SU-DHL-6 (cell line): ENCODE measurements around the gene CUX1.

ENCODE experiments used
- H2AFZ ChIP-seq: fragments of 200-600 bp; sonication (generic); 2 replicates; pipeline ENCODE4 v1.6.1; 2014; ENCODE audit warnings: low read depth, mild to moderate bottlenecking, moderate library complexity, mixed read lengths, antibody characterized with exemption, low read length; ENCODE audit not compliant: severe bottlenecking
- H3F3A ChIP-seq: fragments of 200-600 bp; shearing (Covaris generic); 2 replicates; pipeline ENCODE4 v1.6.0; 2016; ENCODE audit warnings: antibody characterized with exemption, mild to moderate bottlenecking; ENCODE audit not compliant: insufficient read depth
- H3K27ac ChIP-seq: fragments of 200-600 bp; sonication (generic); 2 replicates; pipeline ENCODE4 v1.5.1; 2016; ENCODE audit warnings: low read depth, mild to moderate bottlenecking, low read length, moderate library complexity, mixed read lengths
- H3K27me3 ChIP-seq: fragments of 200-600 bp; sonication (generic), shearing (Covaris generic); 2 replicates; pipeline ENCODE4 v1.6.0; 2014; ENCODE audit warnings: mild to moderate bottlenecking, low read length
- H3K36me3 ChIP-seq: fragments of 200-600 bp; sonication (generic); 2 replicates; pipeline ENCODE4 v1.6.1; 2014; ENCODE audit warnings: mild to moderate bottlenecking, low read length, mixed read lengths
- H3K4me2 ChIP-seq: fragments of 300-600, 200-600 bp; shearing (Covaris generic), sonication (generic); 2 replicates; pipeline ENCODE4 v1.6.0; 2014; ENCODE audit warnings: low read length, low read depth, mild to moderate bottlenecking; ENCODE audit not compliant: poor library complexity, severe bottlenecking
- H3K4me3 ChIP-seq: fragments of 200-600 bp; sonication (generic); 2 replicates; pipeline ENCODE4 v1.5.1; 2014; ENCODE audit warnings: antibody characterized with exemption, low read length, mild to moderate bottlenecking, mixed read lengths; ENCODE audit not compliant: insufficient read depth, poor library complexity, severe bottlenecking
- H3K79me2 ChIP-seq: fragments of 200-600 bp; sonication (generic); 2 replicates; pipeline ENCODE4 v1.6.1; 2014; ENCODE audit warnings: mild to moderate bottlenecking, low read length, moderate library complexity; ENCODE audit not compliant: insufficient read depth
- H3K9ac ChIP-seq: fragments of 200-600 bp; sonication (generic); 2 replicates; pipeline ENCODE4 v1.7.0; 2014; ENCODE audit warnings: mild to moderate bottlenecking, low read length
- H3K9me2 ChIP-seq: fragments of 200-600 bp; sonication (generic); replicated peaks from 2 replicates; pipeline ENCODE4 v1.6.1; 2014; ENCODE audit warnings: low read length; ENCODE audit not compliant: insufficient read depth
- H3K9me3 ChIP-seq: fragments of 200-600 bp; sonication (generic); 2 replicates; pipeline ENCODE4 v1.6.1; 2014; ENCODE audit warnings: low read length, mixed read lengths; ENCODE audit not compliant: insufficient read depth
- H4K20me1 ChIP-seq: fragments of 200-600 bp; sonication (generic); 2 replicates; pipeline ENCODE4 v1.6.1; 2014; ENCODE audit warnings: low read depth, mild to moderate bottlenecking, antibody characterized with exemption, low read length, moderate library complexity, mixed read lengths
- EZH2phosphoT487 ChIP-seq: fragments of 200-600 bp; sonication (generic), shearing (Covaris generic); conservative IDR thresholded peaks from 2 replicates; pipeline ENCODE4 v1.6.1; 2018; ENCODE audit warnings: mild to moderate bottlenecking, antibody characterized with exemption, low read length, moderate library complexity, mixed read lengths
- TF ChIP-seq, protein P1 (sequence below): fragments of 200-600 bp; sonication (generic); IDR thresholded peaks from one replicate; pipeline ENCODE4 v1.5.1; 2017; ENCODE audit warnings: antibody characterized with exemption, mild to moderate bottlenecking, low read length, moderate library complexity; ENCODE audit not compliant: insufficient read depth, poor library complexity, severe bottlenecking

CUX1 gene

DNA sequence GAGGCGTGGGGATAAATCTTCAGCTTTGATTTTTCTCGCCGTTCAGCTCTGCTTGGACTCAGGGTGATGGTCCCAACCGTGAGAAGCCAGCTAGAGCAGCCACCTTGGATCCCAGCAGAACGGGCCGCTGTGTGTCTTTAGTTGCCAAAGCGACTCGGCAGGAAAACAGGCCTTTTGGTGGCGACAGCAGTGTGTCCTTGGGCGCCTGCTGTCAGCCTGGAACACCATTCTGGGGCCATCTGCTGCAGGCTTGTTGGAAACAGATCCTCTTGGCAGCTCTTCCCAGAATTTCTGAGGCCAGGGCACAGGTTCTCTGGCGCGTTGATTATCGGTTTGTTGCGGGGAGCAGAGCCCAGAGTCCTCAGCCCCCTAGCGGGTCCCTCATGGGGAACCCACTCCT, 97.6 kb downstream of the CUX1 start:
- H3K27ac ChIP-seq = no peak overlapping the region
- no peak overlapping the region for H3K9ac ChIP-seq
- H3K9me2 ChIP-seq = no peaks in the 10 kb centered on the region
- H3F3A ChIP-seq = no peaks in the 10 kb centered on the region
- H3K4me3 ChIP-seq = no peak overlapping the region
- H4K20me1 ChIP-seq = peaks cover 37% of the 10 kb centered on the region; the same call in 1 of the 2 replicates
- peaks cover 13% of the 10 kb centered on the region; the same call in 1 of the 2 replicates for H3K36me3 ChIP-seq
- H3K9me3 ChIP-seq = no peaks in the 10 kb centered on the region
- no peak for TF ChIP-seq EZH2phosphoT487
- TF ChIP-seq, protein P1, sequence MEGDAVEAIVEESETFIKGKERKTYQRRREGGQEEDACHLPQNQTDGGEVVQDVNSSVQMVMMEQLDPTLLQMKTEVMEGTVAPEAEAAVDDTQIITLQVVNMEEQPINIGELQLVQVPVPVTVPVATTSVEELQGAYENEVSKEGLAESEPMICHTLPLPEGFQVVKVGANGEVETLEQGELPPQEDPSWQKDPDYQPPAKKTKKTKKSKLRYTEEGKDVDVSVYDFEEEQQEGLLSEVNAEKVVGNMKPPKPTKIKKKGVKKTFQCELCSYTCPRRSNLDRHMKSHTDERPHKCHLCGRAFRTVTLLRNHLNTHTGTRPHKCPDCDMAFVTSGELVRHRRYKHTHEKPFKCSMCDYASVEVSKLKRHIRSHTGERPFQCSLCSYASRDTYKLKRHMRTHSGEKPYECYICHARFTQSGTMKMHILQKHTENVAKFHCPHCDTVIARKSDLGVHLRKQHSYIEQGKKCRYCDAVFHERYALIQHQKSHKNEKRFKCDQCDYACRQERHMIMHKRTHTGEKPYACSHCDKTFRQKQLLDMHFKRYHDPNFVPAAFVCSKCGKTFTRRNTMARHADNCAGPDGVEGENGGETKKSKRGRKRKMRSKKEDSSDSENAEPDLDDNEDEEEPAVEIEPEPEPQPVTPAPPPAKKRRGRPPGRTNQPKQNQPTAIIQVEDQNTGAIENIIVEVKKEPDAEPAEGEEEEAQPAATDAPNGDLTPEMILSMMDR = no peak
- no peak overlapping the region for H2AFZ ChIP-seq
- no peak overlapping the region for H3K4me2 ChIP-seq
- H3K27me3 ChIP-seq = no peaks in the 10 kb centered on the region
- peaks cover 98% of the 10 kb centered on the region for H3K79me2 ChIP-seq

DNA sequence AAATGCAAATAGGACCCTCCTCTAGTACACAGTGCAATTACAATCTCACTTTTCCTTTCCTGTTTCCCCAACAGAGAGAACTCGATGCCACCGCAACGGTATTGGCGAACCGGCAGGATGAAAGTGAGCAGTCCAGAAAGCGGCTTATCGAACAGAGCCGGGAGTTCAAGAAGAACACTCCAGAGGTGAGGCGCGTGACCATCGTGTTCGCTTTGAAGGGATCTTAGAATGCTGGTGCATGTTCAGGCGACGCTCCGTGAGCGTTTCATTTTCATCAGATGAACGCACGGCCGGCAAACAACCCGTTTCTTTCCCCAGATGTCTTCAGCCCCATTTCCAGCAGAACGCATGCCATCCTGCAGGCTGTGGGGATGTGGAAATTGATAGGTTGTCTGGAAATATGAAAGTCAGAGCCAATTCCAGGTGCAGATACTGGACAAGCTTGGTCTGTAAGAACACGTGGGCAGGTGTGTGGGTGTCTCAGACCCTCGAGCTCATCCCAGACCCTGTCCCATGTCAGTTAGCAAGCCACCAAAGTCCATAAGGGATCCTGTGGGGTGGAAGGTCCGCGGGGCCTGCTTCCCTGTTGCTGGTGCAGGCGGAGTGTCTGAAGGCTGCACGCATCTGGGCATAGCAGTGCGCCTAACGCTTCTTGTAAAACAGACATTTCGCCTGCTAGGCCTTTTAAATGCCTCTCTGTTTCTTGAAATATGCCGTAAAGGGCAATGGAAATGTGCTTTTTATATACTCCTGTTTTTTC, 98.8 kb downstream of the CUX1 start:
- TF ChIP-seq EZH2phosphoT487 = no peak
- H3K9me3 ChIP-seq = no peaks in the 10 kb centered on the region
- no peak overlapping the region for H3K4me2 ChIP-seq
- H3K27ac ChIP-seq = no peak overlapping the region
- peaks cover 98% of the 10 kb centered on the region for H3K79me2 ChIP-seq
- H3F3A ChIP-seq = peaks cover 4% of the 10 kb centered on the region; the same call in 1 of the 2 replicates
- H3K9me2 ChIP-seq = no peaks in the 10 kb centered on the region
- no peak overlapping the region for H3K9ac ChIP-seq
- H3K36me3 ChIP-seq = peaks cover 13% of the 10 kb centered on the region; the same call in 1 of the 2 replicates
- no peak overlapping the region for H3K4me3 ChIP-seq
- peaks cover 38% of the 10 kb centered on the region for H4K20me1 ChIP-seq
- H3K27me3 ChIP-seq = no peaks in the 10 kb centered on the region
- no peak overlapping the region for H2AFZ ChIP-seq

DNA sequence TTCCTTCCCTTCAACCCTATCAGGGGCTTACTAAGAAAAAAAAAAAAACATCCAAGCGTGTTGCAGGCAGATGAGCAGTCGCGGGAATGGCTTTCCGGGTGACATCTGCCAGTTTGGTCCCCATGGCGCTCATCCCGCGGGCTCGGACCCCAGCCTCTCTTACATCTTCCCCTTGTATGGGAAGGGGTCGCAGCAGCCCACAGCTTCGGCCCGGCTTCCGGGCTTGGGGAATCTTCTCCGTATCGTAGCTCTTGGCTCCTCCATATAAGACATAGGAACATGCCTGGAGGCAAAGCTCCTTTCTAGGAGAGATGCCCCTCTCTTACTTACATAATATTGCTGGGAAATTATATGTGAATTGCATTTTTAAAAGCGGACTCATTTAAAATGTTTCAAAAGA, 99.5 kb downstream of the CUX1 start:
- H3K9me3 ChIP-seq = no peaks in the 10 kb centered on the region
- peaks cover 4% of the 10 kb centered on the region; the same call in 1 of the 2 replicates for H3F3A ChIP-seq
- H2AFZ ChIP-seq = no peak overlapping the region
- no peaks in the 10 kb centered on the region for H3K27me3 ChIP-seq
- TF ChIP-seq EZH2phosphoT487 = no peak
- TF ChIP-seq, protein P1 = no peak
- peaks cover 13% of the 10 kb centered on the region; the same call in 1 of the 2 replicates for H3K36me3 ChIP-seq
- H3K9me2 ChIP-seq = no peaks in the 10 kb centered on the region
- no peak overlapping the region for H3K4me3 ChIP-seq
- H3K27ac ChIP-seq = no peak overlapping the region
- peaks cover 98% of the 10 kb centered on the region for H3K79me2 ChIP-seq
- H4K20me1 ChIP-seq = peaks cover 34% of the 10 kb centered on the region
- H3K4me2 ChIP-seq = no peak overlapping the region
- no peak overlapping the region for H3K9ac ChIP-seq

DNA sequence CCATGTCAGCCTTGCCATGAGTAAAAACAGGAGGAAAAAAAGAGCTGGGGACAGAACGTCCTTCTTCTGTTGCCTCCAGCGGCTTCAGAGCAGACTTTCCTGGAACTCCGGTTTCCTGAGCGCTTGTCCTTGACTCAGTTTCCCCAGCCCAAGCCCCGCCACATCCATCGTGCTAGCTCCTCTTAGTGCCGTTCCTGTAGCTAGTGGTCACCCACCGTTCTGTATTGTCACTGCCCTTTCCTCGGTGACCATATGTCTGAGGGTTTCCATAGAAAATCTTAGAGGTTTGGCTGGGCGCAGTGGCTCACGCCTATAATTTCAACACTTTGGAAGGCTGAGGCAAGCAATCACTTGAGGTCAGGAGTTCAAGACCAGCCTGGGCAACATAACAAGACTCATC, 100.1 kb downstream of the CUX1 start:
- no peak overlapping the region for H3K4me2 ChIP-seq
- H2AFZ ChIP-seq = no peak overlapping the region
- H3K27me3 ChIP-seq = no peaks in the 10 kb centered on the region
- TF ChIP-seq, protein P1 = no peak
- TF ChIP-seq EZH2phosphoT487 = no peak
- peaks cover 36% of the 10 kb centered on the region for H4K20me1 ChIP-seq
- H3K9me2 ChIP-seq = no peaks in the 10 kb centered on the region
- H3K9ac ChIP-seq = no peak overlapping the region
- no peak overlapping the region for H3K4me3 ChIP-seq
- H3K9me3 ChIP-seq = no peaks in the 10 kb centered on the region
- no peak overlapping the region for H3K27ac ChIP-seq
- peaks cover 98% of the 10 kb centered on the region for H3K79me2 ChIP-seq
- H3F3A ChIP-seq = peaks cover 4% of the 10 kb centered on the region; the same call in 1 of the 2 replicates
- peaks cover 16% of the 10 kb centered on the region; the same call in 1 of the 2 replicates for H3K36me3 ChIP-seq
